Activated CD4-positive, alpha-beta memory T cell treated with anti-CD3 and anti-CD28 coated beads, Interleukin-2, amount 10 ng/mL, durations not matched to agents 7 days and 5 days (primary cell): Measurements from ENCODE around the gene KTN1. TPM values are rescaled to one million over a fixed set of nuclear protein-coding genes. Genes with fewer than 3 reads are reported as not detected.

Source experiments
- CTCF ChIA-PET: fragments of 350-600 bp; sonication (Branson Sonifier 250); formaldehyde crosslinking; loops from one replicate; lab custom pipeline; 2021; ENCODE audit warnings: antibody characterized with exemption, inconsistent platforms; lab: Charles Lee
- POLR2A ChIA-PET: fragments of 350-600 bp; sonication (Branson Sonifier 250); formaldehyde crosslinking; loops from one replicate; lab custom pipeline; 2021; ENCODE audit warnings: antibody characterized with exemption; lab: Charles Lee
- DNase-seq: peaks from one replicate; pipeline ENCODE4 v3.0.0-alpha.2; 2020
- H3K27ac Mint-ChIP-seq: one replicate; pipeline ENCODE4 v1.8.0; 2021; ENCODE audit warnings: mild to moderate bottlenecking, mixed read lengths
- H3K27me3 Mint-ChIP-seq: one replicate; pipeline ENCODE4 v1.8.0; 2021; ENCODE audit warnings: mixed read lengths
- H3K36me3 Mint-ChIP-seq: one replicate; pipeline ENCODE4 v1.8.0; 2021; ENCODE audit warnings: low read depth, mixed read lengths
- H3K4me1 Mint-ChIP-seq: one replicate; pipeline ENCODE4 v1.8.0; 2021; ENCODE audit warnings: mixed read lengths
- H3K4me3 Mint-ChIP-seq: one replicate; pipeline ENCODE4 v1.8.0; 2021; ENCODE audit warnings: mild to moderate bottlenecking, mixed read lengths
- H3K9me3 Mint-ChIP-seq: one replicate; pipeline ENCODE4 v1.8.0; 2021; ENCODE audit warnings: mixed read lengths
- total RNA-seq, 2 experiments: library from RNA; stranded (reverse); gene quantifications; one replicate each; pipeline ENCODE4 v1.2.3, GENCODE V29; 2021

Gene KTN1
- 10 to 100 TPM; 96.7 to 99.9 TPM for total RNA-seq

GRCh38 chr14:55579724-55580469 lies at the start of gene KTN1:
Gene KTN1 (plus strand): TSS chr14:55580207. CDS start chr14:55612049, 31,842 bp downstream.
- Mint-ChIP-seq H3K4me1 (peaks cover 40% of the 10 kb centered on the region), H3K36me3 (peaks cover 3% of the 10 kb centered on the region), H3K27me3 (no peaks in the 10 kb centered on the region), H3K4me3 (peak within 1 kb of the TSS; percentile 91), H3K9me3 (no peaks in the 10 kb centered on the region), H3K27ac (peak within 1 kb of the TSS; percentile 75)
- POLR2A ChIA-PET: interaction anchor here (1.0 to 1.3 kb wide), 3 partner anchors 13 to 134 kb away, joined by 3 read pairs; no protein-coding TSS in a partner anchor
- peak; percentile 88 for DNase-seq
- CTCF ChIA-PET: interaction anchor here (0.7 to 0.9 kb wide), 3 partner anchors 13 to 1820 kb away, joined by 3 to 7 read pairs (median 4); no protein-coding TSS in a partner anchor

GRCh38 chr14:55530464-55530863 lies 49.5 kb upstream of the KTN1 start:
- Mint-ChIP-seq H3K27me3 (no peaks in the 10 kb centered on the region), H3K27ac (no peak overlapping the region), H3K4me1 (no peaks in the 10 kb centered on the region), H3K9me3 (no peaks in the 10 kb centered on the region), H3K36me3 (no peaks in the 10 kb centered on the region), H3K4me3 (no peak overlapping the region)
- ChIA-PET POLR2A (no interaction called here), CTCF (no interaction called here)
- DNase-seq: no peak

GRCh38 chr14:55532645-55533344 lies 47.2 kb upstream of the KTN1 start:
- Mint-ChIP-seq H3K27me3 (no peaks in the 10 kb centered on the region), H3K36me3 (no peaks in the 10 kb centered on the region), H3K9me3 (peaks cover 2% of the 10 kb centered on the region), H3K4me3 (no peak overlapping the region), H3K4me1 (no peaks in the 10 kb centered on the region), H3K27ac (no peak overlapping the region)
- ChIA-PET POLR2A (no interaction called here), CTCF (no interaction called here)
- DNase-seq: no peak

- DNase-seq: no peak
- CTCF ChIA-PET: interaction anchor here (0.8 kb wide), 1 partner anchor 191 kb away, joined by 3 read pairs; no protein-coding TSS in a partner anchor
- peaks cover 2% of the 10 kb centered on the region for H3K9me3 Mint-ChIP-seq
- POLR2A ChIA-PET: no interaction called here
- no peak overlapping the region for H3K4me3 Mint-ChIP-seq
- H3K27ac Mint-ChIP-seq: no peak overlapping the region
- no peaks in the 10 kb centered on the region for H3K4me1 Mint-ChIP-seq
- H3K27me3 Mint-ChIP-seq: no peaks in the 10 kb centered on the region
- no peaks in the 10 kb centered on the region for H3K36me3 Mint-ChIP-seq
These were observed 46.0 kb upstream of the KTN1 start for GRCh38 chr14:55533960-55534359.

- DNase-seq: no peak
- no peak overlapping the region for H3K4me3 Mint-ChIP-seq
- H3K27me3 Mint-ChIP-seq: no peaks in the 10 kb centered on the region
- POLR2A ChIA-PET: no interaction called here
- H3K36me3 Mint-ChIP-seq: no peaks in the 10 kb centered on the region
- CTCF ChIA-PET: interaction anchor here (0.6 kb wide), 1 partner anchor 233 kb away, joined by 9 read pairs; no protein-coding TSS in a partner anchor
- H3K9me3 Mint-ChIP-seq: peaks cover 2% of the 10 kb centered on the region
- peaks cover 2% of the 10 kb centered on the region for H3K4me1 Mint-ChIP-seq
- no peak overlapping the region for H3K27ac Mint-ChIP-seq
These were observed 44.3 kb upstream of the KTN1 start for GRCh38 chr14:55535516-55536203.

GRCh38 chr14:55536204-55536708 lies 43.8 kb upstream of the KTN1 start:
- no peak overlapping the region for H3K4me3 Mint-ChIP-seq

GRCh38 chr14:55537782-55538181 lies 42.2 kb upstream of the KTN1 start:
- no peaks in the 10 kb centered on the region for H3K36me3 Mint-ChIP-seq
- H3K4me3 Mint-ChIP-seq: no peak overlapping the region
- H3K27me3 Mint-ChIP-seq: no peaks in the 10 kb centered on the region
- CTCF ChIA-PET: no interaction called here
- peaks cover 2% of the 10 kb centered on the region for H3K9me3 Mint-ChIP-seq
- peaks cover 9% of the 10 kb centered on the region for H3K4me1 Mint-ChIP-seq
- POLR2A ChIA-PET: no interaction called here
- H3K27ac Mint-ChIP-seq: no peak overlapping the region
- DNase-seq: no peak

More at GRCh38 chr14:55536204-55536708, 43.8 kb upstream of the KTN1 start:
- H3K36me3 Mint-ChIP-seq: no peaks in the 10 kb centered on the region
- peaks cover 2% of the 10 kb centered on the region for H3K9me3 Mint-ChIP-seq
- H3K27ac Mint-ChIP-seq: no peak overlapping the region
- DNase-seq: no peak
- ChIA-PET POLR2A (no interaction called here), CTCF (interaction anchor here (0.6 kb wide), 1 partner anchor 234 kb away, joined by 9 read pairs; no protein-coding TSS in a partner anchor)
- H3K27me3 Mint-ChIP-seq: no peaks in the 10 kb centered on the region
- H3K4me1 Mint-ChIP-seq: peaks cover 7% of the 10 kb centered on the region

GRCh38 chr14:55539975-55540374 lies 40.0 kb upstream of the KTN1 start:
- Mint-ChIP-seq H3K27me3 (no peaks in the 10 kb centered on the region), H3K4me3 (no peak overlapping the region), H3K4me1 (peaks cover 9% of the 10 kb centered on the region), H3K9me3 (peaks cover 2% of the 10 kb centered on the region), H3K27ac (no peak overlapping the region), H3K36me3 (no peaks in the 10 kb centered on the region)
- no peak for DNase-seq
- POLR2A ChIA-PET: no interaction called here
- CTCF ChIA-PET: no interaction called here

GRCh38 chr14:55540847-55541773 lies 38.9 kb upstream of the KTN1 start:
- ChIA-PET CTCF (no interaction called here), POLR2A (no interaction called here)
- H3K27me3 Mint-ChIP-seq: no peaks in the 10 kb centered on the region
- DNase-seq: no peak
- H3K27ac Mint-ChIP-seq: no peak overlapping the region
- no peak overlapping the region for H3K4me3 Mint-ChIP-seq
- H3K4me1 Mint-ChIP-seq: peaks cover 9% of the 10 kb centered on the region
- H3K9me3 Mint-ChIP-seq: peaks cover 2% of the 10 kb centered on the region
- H3K36me3 Mint-ChIP-seq: no peaks in the 10 kb centered on the region

GRCh38 chr14:55545779-55546178 lies 34.2 kb upstream of the KTN1 start:
- H3K4me1 Mint-ChIP-seq: peaks cover 7% of the 10 kb centered on the region
- POLR2A ChIA-PET: no interaction called here
- H3K27me3 Mint-ChIP-seq: no peaks in the 10 kb centered on the region
- DNase-seq: no peak
- H3K9me3 Mint-ChIP-seq: no peaks in the 10 kb centered on the region
- no peak overlapping the region for H3K4me3 Mint-ChIP-seq
- H3K27ac Mint-ChIP-seq: no peak overlapping the region
- no peaks in the 10 kb centered on the region for H3K36me3 Mint-ChIP-seq
- CTCF ChIA-PET: no interaction called here

GRCh38 chr14:55546212-55546874 lies 33.7 kb upstream of the KTN1 start:
- Mint-ChIP-seq H3K9me3 (no peaks in the 10 kb centered on the region), H3K36me3 (no peaks in the 10 kb centered on the region), H3K4me1 (peaks cover 2% of the 10 kb centered on the region), H3K27me3 (no peaks in the 10 kb centered on the region), H3K27ac (no peak overlapping the region), H3K4me3 (no peak overlapping the region)
- ChIA-PET CTCF (no interaction called here), POLR2A (no interaction called here)
- DNase-seq: no peak
